GM23338 (cell line): ENCODE measurements around the gene NRG3.

ENCODE experiments used
- CTCF ChIP-seq, 2 experiments: fragments of 200-600 bp in 1 of 2; sonication (generic) in 1 of 2; conservative IDR thresholded peaks; 2 replicates each; pipeline versions ENCODE4 v1.5.1 to v1.6.1; 2016 to 2017; ENCODE audit warnings: antibody characterized with exemption in 2 of 2, low read depth in 2 of 2, mild to moderate bottlenecking in 2 of 2, moderate library complexity in 1 of 2
- EZH2 ChIP-seq: fragments of 200-600 bp; sonication (generic); IDR thresholded peaks from one replicate; pipeline ENCODE4 v1.8.0; 2017; ENCODE audit warnings: antibody characterized with exemption, mild to moderate bottlenecking, low read depth; ENCODE audit not compliant: unreplicated experiment
- EZH2phosphoT487 ChIP-seq: fragments of 200-600 bp; sonication (generic); IDR thresholded peaks from one replicate; pipeline ENCODE4 v1.8.1; 2018; ENCODE audit warnings: antibody characterized with exemption; ENCODE audit not compliant: unreplicated experiment
- REST ChIP-seq: IDR thresholded peaks from one replicate; pipeline ENCODE4 v1.6.1; 2018; ENCODE audit warnings: antibody characterized with exemption; ENCODE audit not compliant: unreplicated experiment

- TF ChIP-seq CTCF (conservative IDR thresholded peaks at IDR 0.05; ENCODE audit: low read depth in 2 of 2), result no peak
- TF ChIP-seq EZH2, result no peak
- no peak for TF ChIP-seq REST
- no peak for TF ChIP-seq EZH2phosphoT487
These were observed 517.5 kb downstream of the NRG3 start for GRCh38 chr10:82392533-82392932.
